ENCODE measurements around the gene NTSR2. TPM values are rescaled to one million over a fixed set of nuclear protein-coding genes. Genes with fewer than 3 reads are reported as not detected.
A peak's percentile ranks its signal among the peaks of the same experiment; 100 is the strongest.

Gene NTSR2
- not detected for polyA plus RNA-seq (ENCODE audit: insufficient read length in 4 of 4)

GRCh38 chr2:11669454-11670291 is at the start of gene NTSR2:
Gene NTSR2, minus strand, starts transcription at chr2:11670195. Its CDS starts 66 bp downstream, at chr2:11670129.
- DNase-seq (ENCODE audit: low read depth in 4 of 4, low spot score in 3 of 4) = peak; percentile 36 to 61 (median 52)

DNA sequence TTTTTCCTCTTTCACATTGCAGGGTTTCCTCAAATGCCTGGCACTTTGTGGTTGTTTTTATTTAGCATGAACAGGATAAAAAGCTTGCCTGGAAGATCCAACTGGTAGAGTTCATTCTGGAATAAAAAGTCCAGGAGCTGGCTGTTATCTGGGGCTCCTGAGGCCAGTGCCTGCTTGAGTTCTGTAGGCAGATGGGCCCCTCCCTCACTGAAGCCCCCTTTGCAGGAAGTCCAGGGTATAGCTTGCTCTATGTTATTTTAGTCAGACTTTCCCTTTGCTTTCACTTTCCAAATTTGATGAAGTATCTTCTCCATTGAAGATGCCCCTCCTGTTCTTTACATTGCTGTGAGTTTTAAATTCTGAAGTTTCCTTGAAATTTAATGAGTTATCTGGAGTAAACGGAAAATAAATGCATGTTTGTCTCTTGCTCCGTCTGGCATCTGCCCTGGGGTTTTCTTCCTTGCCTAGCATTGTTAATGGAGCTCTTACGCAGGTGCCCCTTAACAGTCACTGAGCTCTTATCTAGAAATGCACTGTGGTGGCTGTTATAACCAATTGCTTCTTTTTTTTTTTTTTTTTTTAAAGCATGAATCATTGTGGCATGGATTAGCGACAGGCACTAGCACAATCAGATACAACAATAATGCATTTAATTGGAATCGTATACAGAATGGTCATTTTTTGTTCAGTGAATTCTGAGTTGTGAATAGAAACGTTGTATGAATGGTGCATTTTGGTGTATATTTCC is 49.4 kb upstream of the NTSR2 start:
- DNase-seq (ENCODE audit: low read depth in 4 of 4, low spot score in 3 of 4) = no peak

DNA sequence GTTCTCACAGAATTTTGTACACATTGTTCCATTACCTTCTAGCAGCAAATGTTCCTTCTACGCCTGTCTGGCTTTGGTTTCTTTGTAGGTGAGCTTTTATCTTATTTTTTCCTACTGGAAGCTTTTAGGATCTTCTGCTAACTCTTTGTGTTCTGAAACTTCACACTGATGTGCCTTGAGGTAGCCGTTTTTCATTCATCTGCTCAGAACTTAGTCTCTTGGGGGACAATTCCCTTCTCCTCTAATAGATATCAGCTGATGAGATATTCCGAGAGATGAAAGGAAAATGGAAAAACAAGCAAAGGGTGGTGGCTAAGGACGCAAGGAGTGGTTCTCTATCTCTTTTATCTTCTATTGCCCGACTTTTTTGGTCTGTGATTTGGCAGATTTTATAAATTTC is 48.6 kb upstream of the NTSR2 start:
- no peak for DNase-seq (ENCODE audit: low read depth in 4 of 4, low spot score in 3 of 4)

- DNase-seq (ENCODE audit: low read depth in 4 of 4, low spot score in 3 of 4) = no peak
Measured at GRCh38 chr2:11717623-11718022, 47.6 kb upstream of the NTSR2 start.

- DNase-seq (ENCODE audit: low read depth in 4 of 4, low spot score in 3 of 4) = no peak
Measured at GRCh38 chr2:11716689-11717321, 46.8 kb upstream of the NTSR2 start.

DNA sequence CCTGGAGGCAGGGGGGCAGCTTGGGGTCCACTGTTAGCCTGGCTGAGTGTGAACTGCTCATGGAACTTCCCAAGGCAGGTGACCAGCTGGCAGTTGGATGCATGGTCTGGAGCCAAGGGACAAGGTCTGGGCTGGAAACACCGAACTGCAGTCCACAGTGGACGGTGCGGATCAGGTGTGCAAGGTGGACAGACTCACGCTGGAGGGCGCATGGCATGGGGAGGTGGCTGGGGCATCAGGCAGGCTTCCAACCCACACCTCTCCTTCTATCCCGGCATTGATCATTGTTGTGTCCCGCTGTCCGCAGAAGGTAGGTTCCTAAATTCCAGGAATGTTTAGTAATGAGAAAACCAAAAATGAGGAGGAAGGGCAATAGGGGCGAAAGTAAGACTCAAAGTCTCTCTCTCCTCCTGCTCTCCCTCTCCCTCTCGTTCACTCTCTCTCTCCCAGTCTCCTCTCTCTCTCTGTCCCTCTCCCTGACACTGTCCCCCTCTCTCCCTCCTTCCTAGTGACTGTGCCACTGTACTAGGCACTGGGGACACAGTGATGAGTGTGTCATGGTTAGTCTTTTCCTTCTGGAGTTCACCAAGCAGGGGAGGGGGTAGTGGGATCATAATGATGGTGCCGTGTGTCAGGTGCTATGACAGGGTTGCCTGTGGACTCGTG is 46.1 kb upstream of the NTSR2 start:
- DNase-seq (ENCODE audit: low read depth in 4 of 4, low spot score in 3 of 4) = no peak

- DNase-seq (ENCODE audit: low read depth in 4 of 4, low spot score in 3 of 4) = no peak
Measured at GRCh38 chr2:11713815-11714214, 43.8 kb upstream of the NTSR2 start.

DNA sequence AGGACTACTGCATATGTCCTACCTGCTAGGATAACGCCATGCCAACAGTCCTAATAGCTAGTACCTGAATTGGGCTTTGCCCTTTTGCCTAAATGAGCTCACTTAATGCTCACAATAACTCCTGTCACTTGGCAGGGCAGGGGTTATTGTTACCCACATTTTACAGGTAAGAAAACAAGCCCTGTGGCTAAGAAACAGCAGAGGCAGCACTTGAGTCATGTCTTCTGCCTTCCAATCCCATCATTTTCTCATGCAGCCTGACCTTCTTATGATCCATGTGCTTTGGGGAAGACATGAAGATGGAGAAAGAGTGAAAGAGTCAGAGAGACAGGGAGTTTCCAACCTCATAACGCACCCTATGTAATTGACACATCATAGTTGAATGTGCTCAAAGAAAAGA is 42.9 kb upstream of the NTSR2 start:
- DNase-seq (ENCODE audit: low read depth in 4 of 4, low spot score in 3 of 4) = no peak

GRCh38 chr2:11711751-11712150 is 41.8 kb upstream of the NTSR2 start:
- no peak for DNase-seq (ENCODE audit: low read depth in 4 of 4, low spot score in 3 of 4)

DNA sequence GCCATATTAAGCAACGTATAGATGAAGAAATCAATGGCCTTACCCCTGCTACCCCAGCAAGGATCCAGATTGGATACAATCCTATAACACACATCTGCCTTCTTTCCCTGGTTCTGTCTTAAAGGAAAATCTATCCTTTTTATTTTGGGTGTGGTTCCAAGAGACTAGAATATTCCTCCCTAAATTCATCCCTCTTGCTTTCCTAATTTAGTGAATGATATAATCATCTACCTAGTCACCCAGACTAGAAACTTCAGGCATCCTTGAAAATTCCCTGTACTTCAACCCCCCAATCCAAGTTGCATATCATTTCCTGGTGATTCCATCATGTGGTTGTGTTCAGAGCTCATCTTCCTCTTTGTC is 41.3 kb upstream of the NTSR2 start:
- DNase-seq (ENCODE audit: low read depth in 4 of 4, low spot score in 3 of 4) = no peak

GRCh38 chr2:11710632-11711353 is 40.8 kb upstream of the NTSR2 start:
- DNase-seq (ENCODE audit: low read depth in 4 of 4, low spot score in 3 of 4) = no peak

DNA sequence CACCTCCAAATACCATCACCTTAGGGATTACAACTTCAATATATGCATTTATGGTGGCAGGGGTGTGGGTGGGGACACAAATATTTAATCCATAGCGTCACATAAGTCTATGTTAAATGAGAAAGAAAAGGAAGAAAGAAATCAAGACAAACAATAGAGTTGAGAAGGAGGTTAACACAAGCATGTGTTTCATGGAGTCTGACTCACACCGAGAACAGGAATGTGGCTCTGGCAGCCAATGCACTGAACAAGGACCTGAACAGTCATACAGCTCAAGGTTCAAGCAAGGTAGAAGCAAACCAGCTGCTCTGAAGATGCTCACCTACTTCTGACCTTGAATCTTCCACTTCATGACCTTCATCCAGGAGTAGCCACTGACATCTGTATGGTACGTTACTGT is 40.2 kb upstream of the NTSR2 start:
- DNase-seq (ENCODE audit: low read depth in 4 of 4, low spot score in 3 of 4) = no peak

GRCh38 chr2:11709293-11709692 is 39.3 kb upstream of the NTSR2 start:
- DNase-seq (ENCODE audit: low read depth in 4 of 4, low spot score in 3 of 4) = no peak

- no peak for DNase-seq (ENCODE audit: low read depth in 4 of 4, low spot score in 3 of 4)
Measured at GRCh38 chr2:11708106-11708505, 38.1 kb upstream of the NTSR2 start.

DNA sequence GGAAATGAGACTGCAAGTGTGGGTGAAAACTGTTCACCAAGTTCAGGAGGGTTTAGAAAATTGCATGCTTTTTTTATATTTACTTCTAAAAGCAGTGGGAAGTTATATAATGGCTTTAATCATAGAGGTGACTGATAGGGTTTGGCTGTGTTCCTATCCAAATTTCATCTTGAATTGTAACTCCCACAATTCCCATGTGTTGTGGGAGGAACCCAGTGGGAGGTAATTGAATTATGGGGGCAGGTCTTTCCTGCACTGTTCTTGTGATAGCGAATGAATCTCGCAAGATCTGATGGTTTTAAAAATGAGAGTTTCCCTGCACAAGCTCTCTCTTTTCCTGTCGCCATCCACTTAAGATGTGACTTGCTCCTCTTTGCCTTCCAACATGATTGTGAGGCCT is 35.7 kb upstream of the NTSR2 start:
- DNase-seq (ENCODE audit: low read depth in 4 of 4, low spot score in 3 of 4) = no peak

GRCh38 chr2:11705063-11705462 is 35.1 kb upstream of the NTSR2 start:
- no peak for DNase-seq (ENCODE audit: low read depth in 4 of 4, low spot score in 3 of 4)

GRCh38 chr2:11703700-11704099 is 33.7 kb upstream of the NTSR2 start:
- no peak for DNase-seq (ENCODE audit: low read depth in 4 of 4, low spot score in 3 of 4)

GRCh38 chr2:11702946-11703345 is 33.0 kb upstream of the NTSR2 start:
- no peak for DNase-seq (ENCODE audit: low read depth in 4 of 4, low spot score in 3 of 4)

DNA sequence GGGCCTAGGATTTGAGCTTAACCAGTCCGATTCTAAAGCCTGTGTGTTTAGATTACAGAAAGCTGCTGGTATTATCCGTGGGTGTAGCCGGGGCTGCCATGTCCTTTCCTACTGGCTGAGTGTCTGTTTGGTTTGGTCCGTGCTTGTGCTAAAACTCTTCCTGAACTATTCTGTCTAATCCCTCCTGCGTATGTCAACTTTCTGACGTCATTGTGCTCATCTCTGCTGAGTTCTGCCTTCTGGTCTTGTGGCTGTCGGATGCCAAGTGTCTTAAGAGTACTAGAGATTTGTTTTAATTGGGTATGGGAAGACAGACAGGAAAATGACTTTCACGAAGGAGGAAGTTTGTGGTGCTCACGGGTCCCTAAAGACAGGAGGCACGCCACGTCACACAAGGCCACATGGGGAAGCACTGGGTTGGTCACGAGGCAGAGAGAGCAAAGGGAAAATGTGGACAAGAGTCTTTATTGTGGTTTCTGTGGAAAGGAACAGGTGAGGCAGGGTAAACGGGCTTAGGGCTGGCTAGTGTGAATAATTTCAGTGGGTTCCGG is 31.8 kb upstream of the NTSR2 start:
- no peak for DNase-seq (ENCODE audit: low read depth in 4 of 4, low spot score in 3 of 4)

- no peak for DNase-seq (ENCODE audit: low read depth in 4 of 4, low spot score in 3 of 4)
Measured at GRCh38 chr2:11701206-11701605, 31.2 kb upstream of the NTSR2 start.

Measured in left renal pelvis (tissue), 4 donors.